GDM1 (cell line): ENCODE results near the gene ENDOD1.
A peak's percentile ranks its signal among the peaks of the same experiment; 100 is the strongest.
"Not testable (repeated sequence)": the region's sequence is repeated elsewhere in the genome, so short reads cannot be mapped to it uniquely, and the experiment has no call there.

Experiments
- DNase-seq: peaks from one replicate; lab custom pipeline; 2025; lab: John Stamatoyannopoulos, UW

ENDOD1 gene

GRCh38 chr11:95089620-95090542, at the start of gene ENDOD1:
ENDOD1 (plus strand) TSS chr11:95089846; CDS start chr11:95089928, 82 bp downstream.
- DNase-seq = peak; percentile 81

- DNase-seq = no peak
Measured at GRCh38 chr11:95042239-95042638, 47.4 kb upstream of the ENDOD1 start.

- DNase-seq = no peak
Measured at GRCh38 chr11:95042906-95043305, 46.7 kb upstream of the ENDOD1 start.

- DNase-seq = no peak
Measured at GRCh38 chr11:95044010-95044409, 45.6 kb upstream of the ENDOD1 start.

GRCh38 chr11:95045812-95046211, 43.8 kb upstream of the ENDOD1 start:
- DNase-seq = no peak

GRCh38 chr11:95049122-95049521, 40.5 kb upstream of the ENDOD1 start, which contains the start of gene KDM4F:
KDM4F (plus strand) TSS chr11:95049422.
- DNase-seq = not testable (repeated sequence)

GRCh38 chr11:95050595-95051202, 38.9 kb upstream of the ENDOD1 start:
- no peak for DNase-seq

GRCh38 chr11:95054356-95054755, 35.3 kb upstream of the ENDOD1 start:
- DNase-seq = no peak

- DNase-seq = no peak
Measured at GRCh38 chr11:95055283-95055897, 34.3 kb upstream of the ENDOD1 start.

- no peak for DNase-seq
Measured at GRCh38 chr11:95057959-95058358, 31.7 kb upstream of the ENDOD1 start.

GRCh38 chr11:95058621-95059020, 31.0 kb upstream of the ENDOD1 start:
- no peak for DNase-seq

- no peak for DNase-seq
Measured at GRCh38 chr11:95059046-95059445, 30.6 kb upstream of the ENDOD1 start.

GRCh38 chr11:95065336-95065735, 24.3 kb upstream of the ENDOD1 start:
- DNase-seq = no peak

GRCh38 chr11:95066716-95067038, 23.0 kb upstream of the ENDOD1 start, which contains the start of gene SRSF8:
SRSF8 (plus strand) TSS chr11:95066919; CDS start chr11:95067227, 308 bp downstream.
- DNase-seq = no peak

GRCh38 chr11:95067039-95067840, 22.4 kb upstream of the ENDOD1 start:
- peak; percentile 59 for DNase-seq

- no peak for DNase-seq
Measured at GRCh38 chr11:95067841-95068219, 21.8 kb upstream of the ENDOD1 start.

GRCh38 chr11:95068549-95068948, 21.1 kb upstream of the ENDOD1 start:
- peak; percentile 79 for DNase-seq

GRCh38 chr11:95070471-95070870, 19.2 kb upstream of the ENDOD1 start:
- no peak for DNase-seq

GRCh38 chr11:95072948-95073347, 16.7 kb upstream of the ENDOD1 start:
- no peak for DNase-seq

- no peak for DNase-seq
Measured at GRCh38 chr11:95074792-95075563, 14.7 kb upstream of the ENDOD1 start.

GRCh38 chr11:95076416-95076815, 13.2 kb upstream of the ENDOD1 start:
- no peak for DNase-seq
